ENCODE data around the gene VAV2. TPM values are rescaled to one million over a fixed set of nuclear protein-coding genes. Genes with fewer than 3 reads are reported as not detected.

Gene VAV2
- polyA plus RNA-seq, 2 of the 4 experiments (the other 2 are of a cell fraction): 9.8 to 21.4 TPM

- Histone ChIP-seq H3K4me1 (no peaks in the 10 kb centered on the region), H3K4me3 (no peak overlapping the region), H3K9me3 (peaks cover 9% of the 10 kb centered on the region; the same call in 2 of the 3 replicates), H3K4me2 (no peak overlapping the region), H3K27ac (no peak overlapping the region)
- ATAC-seq (no peak), DNase-seq (ENCODE audit: low read depth in 1 of 2, low spot score in 1 of 2) (no peak), FAIRE-seq (no peak)
- ChIA-PET POLR2A (no interaction called here), CTCF (interaction anchor here (0.5 to 6.1 kb wide), 5 partner anchors 13 to 265 kb away, joined by 3 to 56 read pairs (median 4); no protein-coding TSS in a partner anchor)
- TF ChIP-seq HMGXB4 (CRISPR knock-in tag; IDR thresholded peaks at IDR 0.05; ENCODE audit: borderline replicate concordance) (no peak), HOXA7 (CRISPR knock-in tag; IDR thresholded peaks at IDR 0.05) (no peak), MYC (IDR thresholded peaks at IDR 0.05; ENCODE audit: borderline replicate concordance, low read length) (no peak), ZNF302 (CRISPR knock-in tag; IDR thresholded peaks at IDR 0.05) (no peak), ESRRA (IDR thresholded peaks at IDR 0.05; ENCODE audit: borderline replicate concordance, low read length) (no peak), HEYL (CRISPR knock-in tag; IDR thresholded peaks at IDR 0.05) (no peak), HDAC2 (IDR thresholded peaks at IDR 0.05) (no peak), TP53 (CRISPR knock-in tag; IDR thresholded peaks at IDR 0.05) (no peak), JUNB (IDR thresholded peaks at IDR 0.05) (no peak), NFE2L2 (conservative IDR thresholded peaks at IDR 0.05; ENCODE audit: low read length) (no peak), FOSB (CRISPR knock-in tag; IDR thresholded peaks at IDR 0.05) (no peak), CHD4 (IDR thresholded peaks at IDR 0.05; ENCODE audit: borderline replicate concordance) (no peak), EP300 (IDR thresholded peaks at IDR 0.05) (no peak), HES2 (IDR thresholded peaks at IDR 0.05) (no peak), EHF (CRISPR knock-in tag; IDR thresholded peaks at IDR 0.05) (no peak), HOXB13 (CRISPR knock-in tag; IDR thresholded peaks at IDR 0.05; ENCODE audit: low read depth) (no peak), CBX8 (IDR thresholded peaks at IDR 0.05) (no peak)
- TF ChIP-seq, protein P1, sequence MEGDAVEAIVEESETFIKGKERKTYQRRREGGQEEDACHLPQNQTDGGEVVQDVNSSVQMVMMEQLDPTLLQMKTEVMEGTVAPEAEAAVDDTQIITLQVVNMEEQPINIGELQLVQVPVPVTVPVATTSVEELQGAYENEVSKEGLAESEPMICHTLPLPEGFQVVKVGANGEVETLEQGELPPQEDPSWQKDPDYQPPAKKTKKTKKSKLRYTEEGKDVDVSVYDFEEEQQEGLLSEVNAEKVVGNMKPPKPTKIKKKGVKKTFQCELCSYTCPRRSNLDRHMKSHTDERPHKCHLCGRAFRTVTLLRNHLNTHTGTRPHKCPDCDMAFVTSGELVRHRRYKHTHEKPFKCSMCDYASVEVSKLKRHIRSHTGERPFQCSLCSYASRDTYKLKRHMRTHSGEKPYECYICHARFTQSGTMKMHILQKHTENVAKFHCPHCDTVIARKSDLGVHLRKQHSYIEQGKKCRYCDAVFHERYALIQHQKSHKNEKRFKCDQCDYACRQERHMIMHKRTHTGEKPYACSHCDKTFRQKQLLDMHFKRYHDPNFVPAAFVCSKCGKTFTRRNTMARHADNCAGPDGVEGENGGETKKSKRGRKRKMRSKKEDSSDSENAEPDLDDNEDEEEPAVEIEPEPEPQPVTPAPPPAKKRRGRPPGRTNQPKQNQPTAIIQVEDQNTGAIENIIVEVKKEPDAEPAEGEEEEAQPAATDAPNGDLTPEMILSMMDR (IDR thresholded peaks at IDR 0.05): no peak
- TF ChIP-seq, protein P2, sequence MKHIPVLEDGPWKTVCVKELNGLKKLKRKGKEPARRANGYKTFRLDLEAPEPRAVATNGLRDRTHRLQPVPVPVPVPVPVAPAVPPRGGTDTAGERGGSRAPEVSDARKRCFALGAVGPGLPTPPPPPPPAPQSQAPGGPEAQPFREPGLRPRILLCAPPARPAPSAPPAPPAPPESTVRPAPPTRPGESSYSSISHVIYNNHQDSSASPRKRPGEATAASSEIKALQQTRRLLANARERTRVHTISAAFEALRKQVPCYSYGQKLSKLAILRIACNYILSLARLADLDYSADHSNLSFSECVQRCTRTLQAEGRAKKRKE (CRISPR knock-in tag; IDR thresholded peaks at IDR 0.05; ENCODE audit: low read depth): no peak
- TF ChIP-seq, protein P3, sequence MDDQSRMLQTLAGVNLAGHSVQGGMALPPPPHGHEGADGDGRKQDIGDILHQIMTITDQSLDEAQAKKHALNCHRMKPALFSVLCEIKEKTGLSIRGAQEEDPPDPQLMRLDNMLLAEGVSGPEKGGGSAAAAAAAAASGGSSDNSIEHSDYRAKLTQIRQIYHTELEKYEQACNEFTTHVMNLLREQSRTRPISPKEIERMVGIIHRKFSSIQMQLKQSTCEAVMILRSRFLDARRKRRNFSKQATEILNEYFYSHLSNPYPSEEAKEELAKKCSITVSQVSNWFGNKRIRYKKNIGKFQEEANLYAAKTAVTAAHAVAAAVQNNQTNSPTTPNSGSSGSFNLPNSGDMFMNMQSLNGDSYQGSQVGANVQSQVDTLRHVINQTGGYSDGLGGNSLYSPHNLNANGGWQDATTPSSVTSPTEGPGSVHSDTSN (IDR thresholded peaks at IDR 0.05): no peak
- WGBS (ENCODE audit: missing lambda C conversion rate): 66% methylated on average over 9 of the region's 9 CpGs
These were observed 15.4 kb upstream of the VAV2 start for GRCh38 chr9:134007571-134007970.

GRCh38 chr9:134007150-134007549 lies 15.0 kb upstream of the VAV2 start:
- ATAC-seq: no peak
- ChIA-PET CTCF (interaction anchor here (0.5 to 6.1 kb wide), 5 partner anchors 13 to 265 kb away, joined by 3 to 56 read pairs (median 4); no protein-coding TSS in a partner anchor), POLR2A (no interaction called here)
- Histone ChIP-seq H3K4me1 (no peaks in the 10 kb centered on the region), H3K4me3 (no peak overlapping the region), H3K27ac (no peak overlapping the region), H3K9me3 (peaks cover 9% of the 10 kb centered on the region; the same call in 2 of the 3 replicates), H3K4me2 (no peak overlapping the region)
- no peak for FAIRE-seq
- TF ChIP-seq ZNF302 (CRISPR knock-in tag; IDR thresholded peaks at IDR 0.05) (no peak), CHD4 (IDR thresholded peaks at IDR 0.05; ENCODE audit: borderline replicate concordance) (no peak), NPAS2 (CRISPR knock-in tag; IDR thresholded peaks at IDR 0.05; ENCODE audit: borderline replicate concordance) (no peak), JUNB (IDR thresholded peaks at IDR 0.05) (no peak), BCL3 (IDR thresholded peaks at IDR 0.05) (no peak), FOXS1 (CRISPR knock-in tag; IDR thresholded peaks at IDR 0.05) (no peak), NR3C1 (IDR thresholded peaks at IDR 0.05) (no peak), KDM1A (IDR thresholded peaks at IDR 0.05; ENCODE audit: low read depth) (no peak), HOXB13 (CRISPR knock-in tag; IDR thresholded peaks at IDR 0.05; ENCODE audit: low read depth) (no peak), CBX8 (IDR thresholded peaks at IDR 0.05) (no peak), CEBPB (IDR thresholded peaks at IDR 0.05) (no peak)
- 43% methylated on average over 6 of the region's 6 CpGs for WGBS (ENCODE audit: missing lambda C conversion rate)
- DNase-seq (ENCODE audit: low read depth in 1 of 2, low spot score in 1 of 2): no peak

Measured in A549 (cell line).